Measurements from ENCODE around the gene G6PC2.

DNA sequence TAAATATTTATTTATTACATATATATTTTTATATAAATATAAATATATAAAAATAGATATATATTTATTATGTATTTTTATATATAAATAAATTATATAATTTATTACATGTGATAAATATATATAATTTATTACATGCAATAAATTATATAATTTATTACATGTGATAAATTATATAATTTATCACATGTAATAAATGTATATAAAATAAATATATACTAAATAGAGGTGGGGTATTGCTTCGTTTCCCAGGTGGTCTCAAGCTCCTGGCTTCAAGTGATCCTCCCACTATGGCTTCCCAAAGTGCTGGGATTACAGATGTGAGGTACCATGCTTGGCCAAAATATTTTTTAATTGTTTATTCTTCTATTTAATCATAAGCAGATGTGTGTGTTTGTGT, 3.6 kb upstream of the G6PC2 start:
- TF ChIP-seq, protein P1, sequence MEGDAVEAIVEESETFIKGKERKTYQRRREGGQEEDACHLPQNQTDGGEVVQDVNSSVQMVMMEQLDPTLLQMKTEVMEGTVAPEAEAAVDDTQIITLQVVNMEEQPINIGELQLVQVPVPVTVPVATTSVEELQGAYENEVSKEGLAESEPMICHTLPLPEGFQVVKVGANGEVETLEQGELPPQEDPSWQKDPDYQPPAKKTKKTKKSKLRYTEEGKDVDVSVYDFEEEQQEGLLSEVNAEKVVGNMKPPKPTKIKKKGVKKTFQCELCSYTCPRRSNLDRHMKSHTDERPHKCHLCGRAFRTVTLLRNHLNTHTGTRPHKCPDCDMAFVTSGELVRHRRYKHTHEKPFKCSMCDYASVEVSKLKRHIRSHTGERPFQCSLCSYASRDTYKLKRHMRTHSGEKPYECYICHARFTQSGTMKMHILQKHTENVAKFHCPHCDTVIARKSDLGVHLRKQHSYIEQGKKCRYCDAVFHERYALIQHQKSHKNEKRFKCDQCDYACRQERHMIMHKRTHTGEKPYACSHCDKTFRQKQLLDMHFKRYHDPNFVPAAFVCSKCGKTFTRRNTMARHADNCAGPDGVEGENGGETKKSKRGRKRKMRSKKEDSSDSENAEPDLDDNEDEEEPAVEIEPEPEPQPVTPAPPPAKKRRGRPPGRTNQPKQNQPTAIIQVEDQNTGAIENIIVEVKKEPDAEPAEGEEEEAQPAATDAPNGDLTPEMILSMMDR (IDR thresholded peaks at IDR 0.05): no peak
- no peak for TF ChIP-seq EZH2 (IDR thresholded peaks at IDR 0.05; ENCODE audit: borderline replicate concordance, insufficient read depth, low read depth, low read length, poor library complexity, severe bottlenecking)
